RWPE1 (cell line): ENCODE results near the gene FRAS1.

Experiments
- CTCF ChIA-PET: fragments of 350-600 bp; sonication (Branson Sonifier 250); formaldehyde crosslinking; extraction: SDS; loops from one replicate; lab custom pipeline; 2021; lab: Yijun Ruan, JAX
- POLR2A ChIA-PET: fragments of 400-600 bp; formaldehyde crosslinking; extraction: SDS; loops from one replicate; lab custom pipeline; 2020; ENCODE audit warnings: antibody characterized with exemption; ENCODE audit not compliant: low non-redundant PET; lab: Yijun Ruan, JAX
- DNase-seq: peaks from one replicate; pipeline ENCODE4 v3.0.0; 2012; ENCODE audit warnings: low spot score
- H3K27ac ChIP-seq: fragments of 450-650 bp; 2 replicates; pipeline ENCODE4 v1.5.1; 2017
- CTCF ChIP-seq: fragments of 450-650 bp; conservative IDR thresholded peaks from 2 replicates; pipeline ENCODE4 v1.5.1; 2017; ENCODE audit warnings: low read depth, mild to moderate bottlenecking

Gene FRAS1

DNA sequence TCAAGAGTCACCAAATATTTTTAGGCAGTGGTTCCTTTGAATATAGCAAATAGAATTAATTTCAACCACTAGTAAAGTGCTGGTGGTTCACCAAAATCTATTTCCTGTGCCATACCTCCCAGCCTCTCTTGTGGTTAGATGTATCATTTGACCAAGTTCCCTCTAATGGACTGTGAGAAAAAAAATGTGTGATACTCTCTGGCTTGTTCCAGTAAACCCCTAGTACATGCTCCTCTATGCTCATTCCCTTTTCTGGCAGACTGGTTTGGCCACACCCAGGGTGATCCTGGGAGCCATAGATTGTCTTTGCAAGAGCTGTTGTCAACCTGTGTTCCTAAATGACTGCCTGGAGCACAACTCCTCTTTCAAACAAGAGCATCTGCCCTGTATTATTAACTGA, 109.5 kb downstream of the FRAS1 start:
- no peak for TF ChIP-seq CTCF
- ChIA-PET CTCF (interaction anchor here (0.6 kb wide), 1 partner anchor 165 kb away, joined by 3 read pairs; no protein-coding TSS in a partner anchor), POLR2A (no interaction called here)
- DNase-seq = no peak
- H3K27ac ChIP-seq = no peak overlapping the region

DNA sequence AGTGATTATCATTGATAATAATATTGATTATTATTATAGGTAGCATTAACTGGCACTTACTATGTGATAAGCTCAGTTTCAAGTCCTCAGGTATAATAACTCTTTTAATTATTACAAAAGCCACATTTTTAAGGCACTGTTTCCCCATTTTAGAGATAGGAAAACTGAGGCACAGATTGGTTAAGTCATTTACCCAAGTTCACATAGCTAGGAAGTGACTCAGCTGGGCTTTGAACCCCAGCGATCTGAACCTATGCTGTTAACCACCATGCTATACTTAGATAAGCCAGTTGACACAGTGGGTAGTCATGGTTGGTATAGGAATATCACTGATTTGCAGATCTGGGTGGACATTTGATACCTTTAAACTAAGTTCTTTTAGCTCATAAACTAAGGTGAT, 110.4 kb downstream of the FRAS1 start:
- CTCF ChIA-PET = interaction anchor here (0.5 to 0.6 kb wide), 2 partner anchors 68 to 165 kb away, joined by 3 to 4 read pairs; no protein-coding TSS in a partner anchor
- H3K27ac ChIP-seq = no peak overlapping the region
- no peak for DNase-seq
- no peak for TF ChIP-seq CTCF
- POLR2A ChIA-PET = no interaction called here

GRCh38 chr4:78168029-78168428, 110.9 kb downstream of the FRAS1 start:
- no peak overlapping the region for H3K27ac ChIP-seq
- no peak for TF ChIP-seq CTCF
- no peak for DNase-seq
- CTCF ChIA-PET = interaction anchor here (0.5 kb wide), 1 partner anchor 68 kb away, joined by 4 read pairs; no protein-coding TSS in a partner anchor
- POLR2A ChIA-PET = no interaction called here

GRCh38 chr4:78169728-78170127, 112.6 kb downstream of the FRAS1 start:
- no peak overlapping the region for H3K27ac ChIP-seq
- DNase-seq = no peak
- TF ChIP-seq CTCF = no peak
- ChIA-PET CTCF (no interaction called here), POLR2A (no interaction called here)

GRCh38 chr4:78171482-78171881, 114.4 kb downstream of the FRAS1 start:
- no peak for TF ChIP-seq CTCF
- no peak overlapping the region for H3K27ac ChIP-seq
- CTCF ChIA-PET = interaction anchor here (0.6 kb wide), 1 partner anchor 150 kb away, joined by 3 read pairs; no protein-coding TSS in a partner anchor
- POLR2A ChIA-PET = no interaction called here
- DNase-seq = no peak

GRCh38 chr4:78174891-78175290, 117.8 kb downstream of the FRAS1 start:
- POLR2A ChIA-PET = no interaction called here
- no peak for DNase-seq
- H3K27ac ChIP-seq = no peak overlapping the region
- CTCF ChIA-PET = no interaction called here
- no peak for TF ChIP-seq CTCF
